T-helper 1 cell treated with Interleukin-12 subunit alpha and Interleukin-12 subunit beta and Interleukin-4 antibody, amounts not matched to agents 30 μg/mL and 1 μg/mL, for 36 hours (primary cell): Measurements from ENCODE around the gene E2F1.
A peak's percentile ranks its signal among the peaks of the same experiment; 100 is the strongest.

Source experiments
- H3K27ac Mint-ChIP-seq: one replicate; pipeline ENCODE4 v1.8.0; 2021; ENCODE audit warnings: mild to moderate bottlenecking, mixed read lengths
- H3K27me3 Mint-ChIP-seq: one replicate; pipeline ENCODE4 v1.8.0; 2021; ENCODE audit warnings: low read depth, mixed read lengths
- H3K36me3 Mint-ChIP-seq: one replicate; pipeline ENCODE4 v1.8.0; 2021; ENCODE audit warnings: low read depth, mixed read lengths
- H3K4me1 Mint-ChIP-seq: one replicate; pipeline ENCODE4 v1.8.0; 2021; ENCODE audit warnings: low read depth, mixed read lengths
- H3K4me3 Mint-ChIP-seq: one replicate; pipeline ENCODE4 v1.8.0; 2021; ENCODE audit warnings: mild to moderate bottlenecking, moderate library complexity, mixed read lengths
- H3K9me3 Mint-ChIP-seq: one replicate; pipeline ENCODE4 v1.8.0; 2021; ENCODE audit warnings: mixed read lengths

Gene E2F1

DNA sequence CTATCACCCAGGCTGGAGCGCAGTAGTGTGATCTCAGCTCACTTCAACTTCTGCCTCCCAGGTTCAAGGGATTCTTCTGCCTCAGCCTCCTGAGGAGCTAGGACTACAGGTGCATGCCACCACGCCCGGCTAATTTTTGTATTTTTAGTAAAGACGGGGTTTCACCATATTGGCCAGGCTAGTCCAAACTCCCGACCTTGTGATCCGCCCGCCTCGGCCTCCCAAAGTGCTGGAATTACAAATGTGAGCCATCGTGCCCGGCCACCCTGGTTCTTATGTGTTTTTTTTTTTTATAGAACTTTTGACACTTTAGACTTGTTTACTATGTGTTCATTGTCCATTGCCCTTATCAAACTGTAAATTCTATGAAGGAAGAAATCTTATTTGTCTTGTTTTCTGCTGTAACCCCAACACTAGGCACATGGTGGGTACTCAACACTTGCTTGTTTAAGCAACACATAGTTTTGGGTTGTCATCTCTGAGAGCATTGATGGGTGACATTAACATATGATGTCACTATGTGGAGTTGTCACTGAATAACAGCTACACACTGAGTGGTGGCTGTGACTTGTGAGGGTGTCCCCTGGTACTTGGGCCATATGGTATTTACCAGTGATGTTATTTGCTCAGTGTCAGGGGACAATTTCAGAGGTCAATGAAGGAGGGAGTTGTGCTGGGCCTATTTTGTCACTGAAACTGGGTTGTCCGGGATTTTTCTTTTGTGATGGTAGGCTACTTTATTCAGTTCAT, 35.4 kb upstream of the E2F1 start:
- Mint-ChIP-seq H3K27ac (no peak overlapping the region), H3K4me3 (no peak overlapping the region), H3K4me1 (peaks cover 18% of the 10 kb centered on the region), H3K36me3 (peaks cover 6% of the 10 kb centered on the region), H3K9me3 (peaks cover 3% of the 10 kb centered on the region), H3K27me3 (no peaks in the 10 kb centered on the region)

GRCh38 chr20:33719989-33720709, 34.0 kb upstream of the E2F1 start, which contains the start of gene PXMP4:
Gene PXMP4 (minus strand): TSS chr20:33720310. CDS start chr20:33720207, 103 bp downstream.
- H3K4me1 Mint-ChIP-seq: peaks cover 20% of the 10 kb centered on the region
- H3K27ac Mint-ChIP-seq: peak within 1 kb of the TSS; percentile 89
- H3K27me3 Mint-ChIP-seq: no peaks in the 10 kb centered on the region
- peaks cover 3% of the 10 kb centered on the region for H3K9me3 Mint-ChIP-seq
- peaks cover 8% of the 10 kb centered on the region for H3K36me3 Mint-ChIP-seq
- H3K4me3 Mint-ChIP-seq: peak within 1 kb of the TSS; percentile 84

- Mint-ChIP-seq H3K9me3 (peaks cover 3% of the 10 kb centered on the region), H3K4me1 (peaks cover 20% of the 10 kb centered on the region), H3K4me3 (peak overlapping the region; percentile 84), H3K27me3 (no peaks in the 10 kb centered on the region), H3K36me3 (peaks cover 8% of the 10 kb centered on the region), H3K27ac (peak overlapping the region; percentile 89)
Measured at GRCh38 chr20:33719277-33719988, 33.2 kb upstream of the E2F1 start.

- peaks cover 21% of the 10 kb centered on the region for H3K36me3 Mint-ChIP-seq
- H3K27ac Mint-ChIP-seq: no peak overlapping the region
- H3K9me3 Mint-ChIP-seq: peaks cover 3% of the 10 kb centered on the region
- H3K4me1 Mint-ChIP-seq: peaks cover 21% of the 10 kb centered on the region
- H3K27me3 Mint-ChIP-seq: no peaks in the 10 kb centered on the region
- H3K4me3 Mint-ChIP-seq: no peak overlapping the region
Measured at GRCh38 chr20:33716498-33716897, 30.3 kb upstream of the E2F1 start.

GRCh38 chr20:33713865-33714367, 27.7 kb upstream of the E2F1 start:
- H3K27ac Mint-ChIP-seq: no peak overlapping the region
- H3K9me3 Mint-ChIP-seq: no peaks in the 10 kb centered on the region
- H3K27me3 Mint-ChIP-seq: no peaks in the 10 kb centered on the region
- H3K4me3 Mint-ChIP-seq: no peak overlapping the region
- peaks cover 26% of the 10 kb centered on the region for H3K4me1 Mint-ChIP-seq
- peaks cover 33% of the 10 kb centered on the region for H3K36me3 Mint-ChIP-seq

- H3K27me3 Mint-ChIP-seq: no peaks in the 10 kb centered on the region
- H3K4me3 Mint-ChIP-seq: no peak overlapping the region
- H3K27ac Mint-ChIP-seq: peak overlapping the region; percentile 47
- H3K9me3 Mint-ChIP-seq: no peaks in the 10 kb centered on the region
- H3K4me1 Mint-ChIP-seq: peaks cover 21% of the 10 kb centered on the region
- H3K36me3 Mint-ChIP-seq: peaks cover 33% of the 10 kb centered on the region
Measured at GRCh38 chr20:33711446-33711738, 25.2 kb upstream of the E2F1 start.

- Mint-ChIP-seq H3K4me1 (peaks cover 18% of the 10 kb centered on the region), H3K9me3 (no peaks in the 10 kb centered on the region), H3K27me3 (no peaks in the 10 kb centered on the region), H3K27ac (peak overlapping the region; percentile 47), H3K36me3 (peaks cover 31% of the 10 kb centered on the region), H3K4me3 (no peak overlapping the region)
Measured at GRCh38 chr20:33710681-33711445, 24.7 kb upstream of the E2F1 start.

- Mint-ChIP-seq H3K9me3 (no peaks in the 10 kb centered on the region), H3K4me1 (peaks cover 18% of the 10 kb centered on the region), H3K27me3 (no peaks in the 10 kb centered on the region), H3K27ac (peak overlapping the region; percentile 43), H3K4me3 (no peak overlapping the region), H3K36me3 (peaks cover 33% of the 10 kb centered on the region)
Measured at GRCh38 chr20:33709905-33710541, 23.8 kb upstream of the E2F1 start.

- H3K36me3 Mint-ChIP-seq: peaks cover 34% of the 10 kb centered on the region
- H3K9me3 Mint-ChIP-seq: no peaks in the 10 kb centered on the region
- H3K4me1 Mint-ChIP-seq: peaks cover 18% of the 10 kb centered on the region
- no peak overlapping the region for H3K4me3 Mint-ChIP-seq
- H3K27ac Mint-ChIP-seq: peak overlapping the region; percentile 65
- H3K27me3 Mint-ChIP-seq: no peaks in the 10 kb centered on the region
Measured at GRCh38 chr20:33709398-33709797, 23.2 kb upstream of the E2F1 start.

DNA sequence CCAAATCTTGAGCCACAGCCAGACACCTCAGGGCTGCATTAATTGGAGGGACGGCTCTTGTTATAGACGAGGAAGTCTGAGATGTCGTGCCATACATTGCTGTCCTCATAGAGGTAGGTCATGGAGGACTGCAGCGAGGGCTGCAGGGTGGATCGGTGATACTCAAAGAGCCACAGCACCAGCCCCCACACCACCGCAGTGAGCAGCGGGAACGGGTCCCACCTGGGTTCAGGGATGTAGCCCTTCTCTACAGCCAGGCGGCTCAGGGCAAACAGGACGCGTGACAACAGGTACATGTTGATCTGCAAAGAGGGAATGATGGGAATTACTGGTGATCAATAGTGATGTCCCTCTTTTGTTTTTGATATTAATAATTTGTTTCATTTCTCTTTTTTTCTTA, 21.5 kb upstream of the E2F1 start:
- H3K27me3 Mint-ChIP-seq: no peaks in the 10 kb centered on the region
- H3K4me1 Mint-ChIP-seq: peaks cover 18% of the 10 kb centered on the region
- H3K36me3 Mint-ChIP-seq: peaks cover 29% of the 10 kb centered on the region
- no peaks in the 10 kb centered on the region for H3K9me3 Mint-ChIP-seq
- no peak overlapping the region for H3K27ac Mint-ChIP-seq
- no peak overlapping the region for H3K4me3 Mint-ChIP-seq

DNA sequence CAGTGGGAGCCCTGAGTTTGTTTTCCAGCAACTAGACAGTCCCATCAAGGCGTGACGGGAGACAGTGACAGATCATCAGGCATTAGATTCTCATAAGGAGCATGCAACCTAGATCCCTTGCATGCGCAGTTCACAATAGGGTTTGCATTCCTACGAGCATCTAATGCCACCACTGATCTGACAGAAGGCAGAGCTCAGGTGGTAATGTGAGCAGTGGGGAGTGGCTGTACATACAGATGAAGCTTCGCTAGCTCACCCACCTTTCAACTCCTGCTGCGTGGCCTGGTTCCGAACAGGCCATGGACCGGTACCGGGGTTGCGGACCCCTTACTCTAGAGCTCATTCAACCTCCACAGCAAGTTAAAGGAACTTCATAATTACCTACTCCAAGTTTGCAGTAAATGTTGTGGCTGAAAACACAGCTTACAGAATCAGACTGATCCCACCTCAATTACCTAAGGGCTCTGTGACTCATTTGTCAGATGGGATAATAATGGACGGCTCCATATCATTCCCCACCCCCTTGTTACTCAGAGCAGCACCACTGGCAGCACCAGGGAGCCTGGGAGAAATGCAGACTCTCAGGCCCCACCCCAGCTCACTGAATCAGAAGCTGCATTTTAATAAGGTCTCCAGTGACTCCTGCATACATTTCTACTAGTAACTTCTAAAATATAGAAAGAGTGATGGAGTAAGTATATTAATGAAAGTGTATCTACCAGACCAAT, 18.2 kb upstream of the E2F1 start:
- H3K36me3 Mint-ChIP-seq: peaks cover 11% of the 10 kb centered on the region
- H3K4me1 Mint-ChIP-seq: peaks cover 3% of the 10 kb centered on the region
- H3K27ac Mint-ChIP-seq: no peak overlapping the region
- H3K9me3 Mint-ChIP-seq: no peaks in the 10 kb centered on the region
- H3K4me3 Mint-ChIP-seq: no peak overlapping the region
- no peaks in the 10 kb centered on the region for H3K27me3 Mint-ChIP-seq

DNA sequence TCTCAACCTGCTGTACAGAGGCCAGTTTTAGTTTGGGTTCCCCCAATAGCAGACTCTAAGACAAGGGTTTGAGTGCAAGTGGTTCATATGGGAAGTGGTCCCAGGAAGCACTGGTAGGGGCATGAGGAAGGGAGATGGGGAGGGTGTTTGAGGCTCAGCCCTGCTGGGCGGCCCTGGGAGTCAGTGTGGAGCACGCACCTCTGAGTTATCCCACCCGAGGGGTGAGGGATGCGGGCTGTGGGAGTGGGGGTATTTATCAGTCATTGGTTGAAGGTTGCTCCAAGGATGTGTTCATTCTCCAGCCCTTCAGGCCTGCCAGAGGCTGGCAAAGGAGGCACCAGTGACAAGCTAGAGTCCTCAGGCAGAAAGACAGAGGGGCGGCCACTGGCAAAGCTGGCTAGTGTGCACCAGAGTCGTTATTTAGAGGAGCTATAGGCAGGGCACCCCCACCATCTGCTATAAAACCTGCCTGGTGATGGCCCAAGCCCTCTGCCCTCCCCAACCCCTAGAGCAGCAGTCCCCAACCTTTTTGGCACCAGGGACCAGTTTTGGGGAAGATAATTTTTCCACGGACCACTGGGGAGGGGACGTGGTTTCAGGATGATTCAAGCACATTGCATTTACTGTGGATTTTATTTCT, 17.4 kb upstream of the E2F1 start:
- Mint-ChIP-seq H3K27ac (no peak overlapping the region), H3K4me3 (no peak overlapping the region), H3K9me3 (no peaks in the 10 kb centered on the region)

DNA sequence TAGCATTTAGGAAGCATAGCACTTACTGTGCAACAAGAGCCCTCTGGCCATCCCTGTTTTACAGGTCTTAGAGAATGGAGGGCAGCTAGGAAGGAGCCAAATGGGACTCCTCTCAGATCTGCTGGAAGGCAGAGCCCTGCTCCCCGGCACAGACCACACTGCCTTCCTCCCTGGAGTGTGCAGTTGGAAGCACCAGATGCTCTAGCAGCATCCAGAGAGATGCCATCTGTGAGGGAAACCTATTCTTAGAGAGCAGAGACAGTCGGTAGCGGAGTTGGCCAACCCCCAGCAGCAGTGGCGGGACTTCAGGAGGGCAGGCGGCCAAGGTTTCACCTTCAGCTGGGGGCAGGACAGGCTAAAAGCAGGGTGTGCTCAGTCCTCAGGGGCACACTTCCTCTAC, 16.7 kb upstream of the E2F1 start:
- no peaks in the 10 kb centered on the region for H3K4me1 Mint-ChIP-seq

More for the DNA sequence above, 17.4 kb upstream of the E2F1 start:
- no peaks in the 10 kb centered on the region for H3K27me3 Mint-ChIP-seq
- H3K36me3 Mint-ChIP-seq: peaks cover 11% of the 10 kb centered on the region
- H3K4me1 Mint-ChIP-seq: no peaks in the 10 kb centered on the region

More for the DNA sequence above, 16.7 kb upstream of the E2F1 start:
- Mint-ChIP-seq H3K36me3 (peaks cover 12% of the 10 kb centered on the region), H3K27ac (no peak overlapping the region), H3K4me3 (no peak overlapping the region), H3K27me3 (no peaks in the 10 kb centered on the region), H3K9me3 (peaks cover 3% of the 10 kb centered on the region)
